ENCODE results near the gene TWNK.
"Not testable (repeated sequence)": the region's sequence is repeated elsewhere in the genome, so short reads cannot be mapped to it uniquely, and the experiment has no call there.

The TWNK gene

GRCh38 chr10:100972904-100973535, 14.3 kb upstream of the TWNK start:
- DNase-seq (ENCODE audit: low spot score) = no peak

DNA sequence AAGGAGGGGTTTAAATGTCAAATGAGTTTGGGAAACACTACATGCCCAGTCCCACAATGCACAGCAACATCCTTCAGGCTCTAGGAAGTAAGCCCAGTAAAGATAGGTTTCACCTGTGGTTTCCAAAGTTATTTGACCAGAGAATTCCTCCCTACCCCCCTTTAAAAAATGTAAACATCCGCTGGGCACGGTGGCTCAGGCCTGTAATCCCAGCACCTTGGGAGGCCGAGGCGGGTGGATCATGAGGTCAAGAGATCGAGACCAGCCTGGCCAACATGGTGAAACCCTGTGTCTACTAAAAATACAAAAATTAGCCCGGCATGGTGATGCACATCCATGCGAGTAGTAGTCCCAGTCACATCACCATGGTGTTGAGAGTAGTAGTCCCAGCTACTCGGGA, 11.9 kb upstream of the TWNK start:
- DNase-seq (ENCODE audit: low spot score) = not testable (repeated sequence)

DNA sequence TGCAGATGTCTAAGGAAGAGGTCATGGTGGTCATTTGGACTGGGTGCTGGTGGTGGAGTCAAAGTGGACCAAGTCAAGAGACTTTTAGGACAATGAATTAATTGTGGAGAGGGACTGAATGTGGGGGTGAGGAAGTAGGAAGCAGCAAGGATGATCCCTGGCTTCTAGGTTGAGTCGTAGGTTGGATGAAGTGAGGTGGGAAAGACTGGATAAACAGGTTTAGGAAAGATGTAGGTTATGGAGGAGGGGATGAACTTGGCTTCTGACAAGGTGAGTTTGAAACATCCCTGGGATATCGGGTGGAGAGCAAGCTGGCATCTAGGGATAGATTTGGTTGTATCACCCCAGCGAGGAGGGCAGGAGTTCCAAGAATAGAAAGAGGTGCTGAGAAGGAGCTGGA, 10.4 kb upstream of the TWNK start:
- DNase-seq (ENCODE audit: low spot score) = no peak

DNA sequence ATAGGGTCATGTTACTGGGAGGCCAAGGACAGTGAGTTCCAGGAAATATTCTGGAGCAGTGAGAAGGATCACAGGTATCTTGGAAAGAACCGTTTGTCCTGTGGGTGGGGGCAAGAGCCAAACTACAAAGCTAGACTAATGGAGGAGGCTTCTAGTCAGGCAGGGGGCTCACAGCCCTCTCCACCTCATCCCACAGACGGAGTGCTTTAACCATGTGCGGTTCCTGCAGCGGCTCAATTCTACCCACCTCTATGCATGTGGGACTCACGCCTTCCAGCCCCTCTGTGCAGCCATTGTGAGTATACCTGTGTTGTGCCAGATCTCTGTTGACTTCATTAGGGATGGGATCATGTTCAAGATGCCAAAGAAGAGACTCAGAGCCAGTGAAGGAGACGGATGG, 9.9 kb upstream of the TWNK start:
- no peak for DNase-seq (ENCODE audit: low spot score)

- no peak for DNase-seq (ENCODE audit: low spot score)
Observed at GRCh38 chr10:100978121-100978900, 9.0 kb upstream of the TWNK start.

GRCh38 chr10:100978901-100979195, 8.5 kb upstream of the TWNK start:
- no peak for DNase-seq (ENCODE audit: low spot score)

DNA sequence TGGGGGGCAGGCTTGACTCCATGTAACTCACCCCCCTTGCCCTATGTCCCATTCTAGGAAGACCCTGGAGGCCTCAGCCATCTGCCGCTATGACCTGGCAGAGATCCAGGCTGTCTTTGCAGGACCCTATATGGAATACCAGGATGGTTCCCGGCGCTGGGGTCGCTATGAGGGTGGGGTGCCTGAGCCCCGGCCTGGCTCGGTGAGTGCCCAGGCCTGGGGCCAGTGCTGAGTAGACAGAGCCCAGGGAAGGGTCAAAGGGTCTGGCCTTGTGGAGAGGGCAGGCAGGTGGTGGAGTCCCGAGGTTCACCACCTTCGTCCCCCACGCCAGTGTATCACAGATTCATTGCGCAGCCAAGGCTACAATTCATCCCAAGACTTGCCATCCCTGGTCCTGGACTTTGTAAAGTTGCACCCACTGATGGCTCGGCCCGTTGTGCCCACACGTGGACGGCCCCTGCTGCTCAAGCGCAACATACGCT, 7.5 kb upstream of the TWNK start:
- DNase-seq (ENCODE audit: low spot score) = no peak

DNA sequence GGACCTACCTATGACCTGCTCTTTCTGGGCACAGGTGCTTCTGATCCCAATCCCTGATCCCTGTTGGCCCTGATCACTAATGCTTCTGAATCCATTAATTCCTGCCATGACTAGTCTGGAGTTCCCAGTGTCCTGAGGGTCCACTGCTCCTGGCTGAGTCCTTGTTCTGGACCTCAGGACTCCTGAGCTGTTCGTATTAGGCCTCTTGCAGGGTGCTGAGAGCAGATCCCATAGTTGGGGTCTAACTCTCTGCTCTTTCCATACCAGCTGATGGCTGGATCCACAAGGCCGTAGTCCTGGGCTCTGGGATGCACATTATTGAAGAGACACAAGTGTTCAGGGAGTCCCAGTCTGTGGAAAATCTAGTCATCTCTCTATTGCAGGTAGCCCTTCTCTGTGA, 7.0 kb upstream of the TWNK start:
- DNase-seq (ENCODE audit: low spot score) = no peak

GRCh38 chr10:100980711-100981110, 6.6 kb upstream of the TWNK start:
- DNase-seq (ENCODE audit: low spot score) = no peak

DNA sequence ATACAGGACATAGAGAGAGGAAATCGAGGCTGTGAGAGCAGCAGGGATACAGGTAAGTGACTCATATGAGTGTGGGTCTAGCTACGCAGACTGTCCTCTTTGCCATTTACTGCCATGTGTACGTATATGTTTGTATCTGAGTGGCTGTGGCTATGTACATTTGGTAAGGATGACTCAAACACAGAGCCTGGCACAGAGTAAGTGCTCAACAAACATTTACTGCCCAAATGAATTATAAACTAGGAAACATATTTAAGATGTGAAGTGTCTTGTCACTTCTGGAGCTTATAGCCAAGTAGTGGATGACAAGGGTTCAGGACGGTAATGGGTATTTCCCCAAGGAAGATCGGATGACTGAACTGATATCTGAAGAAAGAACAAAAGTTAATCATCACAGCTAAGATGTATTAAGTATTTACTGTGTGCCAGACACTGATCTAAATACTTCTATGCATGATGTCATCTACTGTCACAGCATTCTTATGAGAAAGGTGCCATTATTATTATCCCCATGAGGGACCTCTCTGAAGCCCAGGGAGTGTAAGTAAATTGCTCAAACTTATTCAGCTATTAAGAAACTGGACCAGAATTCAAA, 6.1 kb upstream of the TWNK start:
- no peak for DNase-seq (ENCODE audit: low spot score)

DNA sequence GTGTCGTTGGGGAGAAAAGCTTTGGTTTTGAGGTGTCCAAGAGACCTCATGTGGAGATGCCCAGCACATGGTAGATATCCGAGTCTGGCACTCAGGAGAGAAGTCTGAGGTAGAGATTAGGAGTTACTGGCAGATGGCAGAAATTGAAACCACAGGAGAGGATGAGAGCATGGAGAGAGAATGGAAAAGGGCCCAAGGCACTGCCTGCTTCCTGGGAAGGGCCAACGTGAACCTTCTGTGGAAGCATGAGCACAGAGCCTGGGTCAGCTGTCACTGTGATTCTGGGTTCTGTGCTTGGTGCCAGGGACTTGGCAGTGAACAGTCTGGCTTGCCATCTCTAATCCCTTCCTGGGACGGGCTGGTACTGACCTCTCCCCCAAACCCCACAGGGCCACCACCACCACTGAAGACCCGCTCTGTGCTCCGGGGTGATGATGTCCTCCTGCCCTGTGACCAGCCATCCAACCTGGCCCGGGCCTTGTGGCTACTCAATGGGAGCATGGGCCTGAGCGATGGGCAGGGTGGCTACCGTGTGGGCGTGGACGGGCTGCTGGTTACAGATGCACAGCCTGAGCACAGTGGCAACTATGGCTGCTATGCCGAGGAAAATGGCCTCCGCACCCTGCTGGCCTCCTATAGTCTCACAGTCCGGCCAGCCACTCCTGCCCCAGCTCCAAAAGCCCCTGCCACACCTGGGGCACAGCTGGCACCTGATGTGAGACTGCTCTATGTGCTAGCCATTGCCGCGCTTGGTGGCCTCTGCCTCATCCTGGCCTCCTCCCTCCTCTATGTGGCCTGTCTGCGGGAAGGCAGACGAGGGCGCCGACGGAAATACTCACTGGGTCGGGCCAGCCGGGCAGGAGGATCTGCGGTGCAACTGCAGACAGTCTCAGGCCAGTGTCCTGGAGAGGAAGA, 4.2 kb upstream of the TWNK start:
- no peak for DNase-seq (ENCODE audit: low spot score)

DNA sequence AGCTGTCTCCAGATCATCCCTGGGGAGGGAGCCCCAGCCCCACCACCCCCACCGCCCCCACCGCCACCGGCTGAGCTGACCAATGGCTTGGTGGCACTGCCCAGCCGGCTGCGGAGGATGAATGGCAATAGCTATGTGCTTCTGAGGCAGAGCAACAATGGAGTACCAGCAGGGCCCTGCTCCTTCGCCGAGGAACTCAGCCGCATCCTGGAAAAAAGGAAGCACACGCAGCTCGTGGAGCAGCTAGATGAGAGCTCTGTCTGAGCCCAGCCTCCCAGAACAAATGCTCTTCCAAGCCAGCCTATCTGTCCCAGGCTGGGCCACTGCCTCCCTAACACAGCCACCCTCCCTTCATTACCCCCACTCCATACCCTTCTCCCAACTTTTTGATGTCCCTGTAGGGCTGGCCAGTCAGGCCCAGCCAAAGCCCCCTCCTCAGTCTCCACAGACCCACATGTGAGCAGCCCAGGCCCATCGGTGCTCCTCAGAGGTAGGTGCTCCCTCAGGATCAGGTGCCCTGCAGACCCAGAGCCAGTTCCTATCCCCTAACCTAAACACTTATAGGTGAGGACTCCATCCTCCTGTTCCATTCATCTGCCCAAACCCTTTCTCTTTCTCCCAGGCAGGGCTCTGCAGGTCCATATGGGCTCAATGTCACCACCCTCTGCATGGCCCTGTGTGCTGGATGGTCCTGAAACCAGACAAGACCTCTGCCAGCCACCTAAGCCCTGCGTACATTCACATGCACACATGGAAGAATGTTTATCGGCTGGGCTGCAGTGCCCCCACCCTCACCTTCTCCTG, 3.3 kb upstream of the TWNK start:
- DNase-seq (ENCODE audit: low spot score) = no peak

DNA sequence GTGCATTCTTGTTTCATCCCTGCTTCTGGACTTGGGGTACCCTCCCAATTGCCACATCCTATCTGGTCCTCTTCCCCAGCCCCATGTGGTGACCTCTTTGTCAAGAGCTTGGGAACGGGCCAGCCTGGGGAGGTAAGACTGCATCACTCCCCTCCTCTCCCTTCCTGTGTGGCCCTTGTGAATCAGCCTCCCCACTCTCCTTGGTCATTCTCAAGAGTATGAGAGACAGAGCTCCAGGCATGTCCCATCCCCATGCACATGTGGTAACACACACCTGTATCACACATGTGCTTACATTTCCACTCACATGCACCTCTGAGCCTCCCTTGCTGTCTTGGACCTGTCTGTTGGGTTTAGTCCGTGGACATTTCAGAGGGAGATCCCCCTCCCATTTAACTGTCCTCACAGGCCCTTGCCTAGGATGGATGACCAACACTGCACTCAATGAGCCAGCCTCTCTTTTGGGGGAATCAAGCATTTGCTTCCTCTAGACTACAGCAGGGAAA, 2.6 kb upstream of the TWNK start:
- no peak for DNase-seq (ENCODE audit: low spot score)

- no peak for DNase-seq (ENCODE audit: low spot score)
Observed at GRCh38 chr10:100985336-100985735, 2.0 kb upstream of the TWNK start.

- DNase-seq (ENCODE audit: low spot score) = no peak
Observed at GRCh38 chr10:100986623-100986951, 756 bp upstream of the TWNK start.

GRCh38 chr10:100987685-100988049, 324 bp downstream of the TWNK start:
- DNase-seq (ENCODE audit: low spot score) = no peak

DNA sequence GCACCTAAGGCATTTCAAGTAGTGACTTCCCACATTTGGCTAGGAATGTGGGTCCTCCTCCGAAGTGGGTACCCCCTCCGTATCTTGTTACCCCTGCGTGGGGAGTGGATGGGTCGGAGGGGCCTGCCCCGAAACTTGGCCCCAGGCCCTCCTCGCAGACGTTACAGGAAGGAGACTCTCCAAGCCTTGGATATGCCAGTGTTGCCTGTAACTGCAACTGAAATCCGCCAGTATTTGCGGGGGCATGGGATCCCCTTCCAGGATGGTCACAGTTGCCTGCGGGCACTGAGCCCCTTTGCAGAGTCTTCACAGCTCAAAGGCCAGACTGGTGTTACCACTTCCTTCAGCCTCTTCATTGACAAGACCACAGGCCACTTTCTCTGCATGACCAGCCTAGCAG, 823 bp downstream of the TWNK start:
- no peak for DNase-seq (ENCODE audit: low spot score)

GRCh38 chr10:100989088-100989487, 1.7 kb downstream of the TWNK start:
- DNase-seq (ENCODE audit: low spot score) = no peak

GRCh38 chr10:100993986-100994708, 6.8 kb downstream of the TWNK start:
- DNase-seq (ENCODE audit: low spot score) = no peak

DNA sequence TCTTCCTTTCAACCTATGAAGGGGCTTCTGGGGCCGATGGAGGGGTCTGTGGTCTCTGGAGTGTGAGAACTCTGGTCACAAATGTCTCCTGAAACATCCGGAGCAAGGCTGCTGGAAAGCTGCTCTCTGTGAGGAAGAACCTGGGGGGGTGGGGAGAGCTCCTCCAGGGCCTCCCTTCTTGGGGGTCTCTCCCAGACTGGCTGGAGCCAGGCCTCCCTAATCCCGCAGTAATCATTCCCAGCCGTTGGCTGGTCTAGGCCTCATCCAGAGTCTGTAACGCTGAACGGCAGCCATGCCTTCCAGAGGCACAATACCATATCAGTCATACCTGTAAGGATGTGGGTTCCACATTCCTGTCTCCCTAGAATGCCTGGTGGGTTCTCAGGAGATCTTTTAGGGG, 7.8 kb downstream of the TWNK start:
- no peak for DNase-seq (ENCODE audit: low spot score)
